OCI-LY3 (cell line): ENCODE results near the gene PAK1.

Source experiments
- H2AFZ ChIP-seq: fragments of 200-600, 300-600 bp; shearing (Covaris generic); 2 replicates; pipeline ENCODE4 v1.6.0; 2014; ENCODE audit warnings: antibody characterized with exemption, low read depth, low read length
- H3K27ac ChIP-seq: fragments of 200-600, 300-600 bp; sonication (generic); 2 replicates; pipeline ENCODE4 v1.5.1; 2014; ENCODE audit warnings: mild to moderate bottlenecking, low read length, moderate library complexity, mixed read lengths
- H3K27me3 ChIP-seq: fragments of 200-600, 300-600 bp; sonication (generic); 2 replicates; pipeline ENCODE4 v1.6.1; 2014; ENCODE audit warnings: low read depth, low read length, mixed read lengths
- H3K36me3 ChIP-seq: fragments of 200-600, 300-600 bp; sonication (generic); replicated peaks from 2 replicates; pipeline ENCODE3; 2014; ENCODE audit warnings: low read depth, low read length, mixed read lengths
- H3K4me1 ChIP-seq: fragments of 300-600, 200-600 bp; sonication (generic); 2 replicates; pipeline ENCODE4 v1.6.1; 2014; ENCODE audit warnings: low read length, mixed read lengths
- H3K4me2 ChIP-seq: fragments of 200-600, 300-600 bp; sonication (generic); 2 replicates; pipeline ENCODE4 v1.6.1; 2014; ENCODE audit warnings: low read length, mixed read lengths
- H3K4me3 ChIP-seq: fragments of 300-600, 200-600 bp; sonication (generic); 2 replicates; pipeline ENCODE4 v1.5.1; 2014; ENCODE audit warnings: antibody characterized with exemption, mild to moderate bottlenecking, low read length, moderate library complexity
- H3K79me2 ChIP-seq: fragments of 300-600, 200-600 bp; shearing (Covaris generic); 2 replicates; pipeline ENCODE4 v1.6.1; 2014; ENCODE audit warnings: mild to moderate bottlenecking, low read length, mixed read lengths
- H3K9ac ChIP-seq: fragments of 300-600, 200-600 bp; shearing (Covaris generic); 2 replicates; pipeline ENCODE4 v1.6.0; 2014; ENCODE audit warnings: mild to moderate bottlenecking, low read length, moderate library complexity
- H3K9me3 ChIP-seq: fragments of 200-600, 300-600 bp; shearing (Covaris generic); 2 replicates; pipeline ENCODE4 v1.6.1; 2014; ENCODE audit warnings: low read length, mixed read lengths; ENCODE audit not compliant: insufficient read depth
- H4K20me1 ChIP-seq: fragments of 200-600, 300-600 bp; sonication (generic); 2 replicates; pipeline ENCODE4 v1.6.1; 2016; ENCODE audit warnings: low read length, mixed read lengths; ENCODE audit not compliant: insufficient read depth
- EZH2phosphoT487 ChIP-seq: fragments of 200-600 bp; shearing (Covaris generic); IDR thresholded peaks from 2 replicates; pipeline ENCODE4 v1.6.1; 2018; ENCODE audit warnings: antibody characterized with exemption, mixed run types, low read depth
- TF ChIP-seq, protein P1 (sequence below): fragments of 200-600, 300-600 bp; sonication (generic); IDR thresholded peaks from 2 replicates; pipeline ENCODE4 v1.5.1; 2014; ENCODE audit warnings: antibody characterized with exemption, low read length, low read depth

The PAK1 gene

DNA sequence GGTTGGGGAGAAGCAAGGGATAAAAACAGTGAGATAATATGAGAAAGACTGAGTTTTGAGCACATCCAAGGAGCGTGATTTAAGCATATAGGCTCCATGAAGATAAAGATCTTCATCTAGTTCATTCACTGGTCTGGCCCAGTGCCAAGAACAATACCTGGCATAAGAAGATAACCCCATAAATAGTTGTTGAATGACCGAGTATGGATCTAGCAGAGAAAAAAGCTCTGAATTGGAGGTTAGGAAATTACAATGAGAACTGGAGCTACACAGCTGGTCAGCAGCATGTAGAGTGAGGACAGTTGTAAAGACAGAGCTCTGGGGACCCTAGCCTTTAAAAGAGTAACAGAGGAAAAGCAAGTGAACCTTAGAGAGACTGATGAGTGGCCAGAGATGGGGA, 33.0 kb upstream of the PAK1 start:
- Histone ChIP-seq H3K4me2 (no peak overlapping the region), H4K20me1 (no peaks in the 10 kb centered on the region), H3K4me1 (peaks cover 2% of the 10 kb centered on the region), H2AFZ (no peak overlapping the region), H3K4me3 (no peak overlapping the region), H3K27me3 (peaks cover 4% of the 10 kb centered on the region; the same call in 1 of the 2 replicates), H3K27ac (no peak overlapping the region), H3K79me2 (no peaks in the 10 kb centered on the region), H3K9me3 (no peaks in the 10 kb centered on the region), H3K9ac (no peak overlapping the region), H3K36me3 (no peaks in the 10 kb centered on the region)
- TF ChIP-seq EZH2phosphoT487 = no peak
- TF ChIP-seq, protein P1, sequence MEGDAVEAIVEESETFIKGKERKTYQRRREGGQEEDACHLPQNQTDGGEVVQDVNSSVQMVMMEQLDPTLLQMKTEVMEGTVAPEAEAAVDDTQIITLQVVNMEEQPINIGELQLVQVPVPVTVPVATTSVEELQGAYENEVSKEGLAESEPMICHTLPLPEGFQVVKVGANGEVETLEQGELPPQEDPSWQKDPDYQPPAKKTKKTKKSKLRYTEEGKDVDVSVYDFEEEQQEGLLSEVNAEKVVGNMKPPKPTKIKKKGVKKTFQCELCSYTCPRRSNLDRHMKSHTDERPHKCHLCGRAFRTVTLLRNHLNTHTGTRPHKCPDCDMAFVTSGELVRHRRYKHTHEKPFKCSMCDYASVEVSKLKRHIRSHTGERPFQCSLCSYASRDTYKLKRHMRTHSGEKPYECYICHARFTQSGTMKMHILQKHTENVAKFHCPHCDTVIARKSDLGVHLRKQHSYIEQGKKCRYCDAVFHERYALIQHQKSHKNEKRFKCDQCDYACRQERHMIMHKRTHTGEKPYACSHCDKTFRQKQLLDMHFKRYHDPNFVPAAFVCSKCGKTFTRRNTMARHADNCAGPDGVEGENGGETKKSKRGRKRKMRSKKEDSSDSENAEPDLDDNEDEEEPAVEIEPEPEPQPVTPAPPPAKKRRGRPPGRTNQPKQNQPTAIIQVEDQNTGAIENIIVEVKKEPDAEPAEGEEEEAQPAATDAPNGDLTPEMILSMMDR = no peak

DNA sequence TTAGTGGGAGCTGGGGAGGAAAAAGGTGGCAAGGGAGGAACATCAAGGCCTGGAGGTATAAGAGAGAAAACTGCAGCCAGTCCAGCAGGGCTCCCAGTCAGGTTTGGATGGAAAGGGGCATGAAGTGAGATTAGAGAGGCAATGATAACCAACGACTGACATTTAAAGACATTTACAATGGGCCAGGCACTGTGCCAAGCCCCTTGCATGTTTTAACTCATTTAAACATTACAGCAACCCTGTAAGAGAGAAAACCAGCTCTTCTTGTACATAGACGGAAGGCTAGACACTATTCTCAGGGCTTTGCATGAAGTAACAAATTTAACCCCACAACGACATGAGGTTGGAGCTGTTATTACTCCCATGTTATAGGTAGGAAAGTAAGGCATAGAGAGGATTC, 32.1 kb upstream of the PAK1 start:
- Histone ChIP-seq H3K4me2 (no peak overlapping the region), H3K9ac (no peak overlapping the region), H3K4me3 (no peak overlapping the region), H3K27ac (no peak overlapping the region), H3K27me3 (0 out of 2 replicates have a peak, but pooled peaks cover 1% of the 10 kb centered on the region), H2AFZ (no peak overlapping the region), H3K9me3 (no peaks in the 10 kb centered on the region), H3K36me3 (no peaks in the 10 kb centered on the region), H3K79me2 (no peaks in the 10 kb centered on the region), H3K4me1 (peaks cover 11% of the 10 kb centered on the region), H4K20me1 (no peaks in the 10 kb centered on the region)
- TF ChIP-seq, protein P1 = no peak
- no peak for TF ChIP-seq EZH2phosphoT487

GRCh38 chr11:77503006-77503405, 29.1 kb upstream of the PAK1 start:
- H3K4me3 ChIP-seq = no peak overlapping the region
- no peak overlapping the region for H2AFZ ChIP-seq

GRCh38 chr11:77502346-77502905, 28.5 kb upstream of the PAK1 start:
- H3K79me2 ChIP-seq = no peaks in the 10 kb centered on the region
- no peaks in the 10 kb centered on the region for H3K36me3 ChIP-seq
- H3K9me3 ChIP-seq = no peaks in the 10 kb centered on the region
- no peak overlapping the region for H3K4me3 ChIP-seq
- H2AFZ ChIP-seq = no peak overlapping the region
- no peak overlapping the region for H3K4me2 ChIP-seq
- no peaks in the 10 kb centered on the region for H3K27me3 ChIP-seq
- no peaks in the 10 kb centered on the region for H4K20me1 ChIP-seq
- H3K4me1 ChIP-seq = peaks cover 11% of the 10 kb centered on the region
- no peak overlapping the region for H3K9ac ChIP-seq
- H3K27ac ChIP-seq = no peak overlapping the region
- TF ChIP-seq, protein P1 = no peak
- no peak for TF ChIP-seq EZH2phosphoT487

More at GRCh38 chr11:77503006-77503405, 29.1 kb upstream of the PAK1 start:
- no peak overlapping the region for H3K9ac ChIP-seq
- no peaks in the 10 kb centered on the region for H3K27me3 ChIP-seq
- no peaks in the 10 kb centered on the region for H3K36me3 ChIP-seq
- no peaks in the 10 kb centered on the region for H3K79me2 ChIP-seq
- TF ChIP-seq, protein P1 = no peak
- no peak for TF ChIP-seq EZH2phosphoT487
- no peak overlapping the region for H3K27ac ChIP-seq
- no peaks in the 10 kb centered on the region for H3K9me3 ChIP-seq
- no peaks in the 10 kb centered on the region for H4K20me1 ChIP-seq
- H3K4me2 ChIP-seq = no peak overlapping the region
- H3K4me1 ChIP-seq = peaks cover 11% of the 10 kb centered on the region
